K562 (cell line): Measurements from ENCODE around the gene EPYC.

Experiments used
- CBFA2T3 ChIP-seq: fragments of 450-650 bp; IDR thresholded peaks from 2 replicates; pipeline ENCODE4 v1.6.1; 2017
- YY1 ChIP-seq, 3 experiments: IDR thresholded peaks; 2 replicates each; pipeline ENCODE4 v1.6.1; 2011; ENCODE audit warnings: low read length in 2 of 3, mild to moderate bottlenecking in 2 of 3, moderate library complexity in 2 of 3, borderline replicate concordance in 1 of 3, control low read depth in 1 of 3, low read depth in 1 of 3; ENCODE audit not compliant: insufficient read depth in 3 of 3, insufficient replicate concordance in 2 of 3, control insufficient read depth in 1 of 3, insufficient read length in 1 of 3; ENCODE audit errors: extremely low read depth in 1 of 3
- ZNF134 ChIP-seq: fragments of 250-450 bp; sonication (Bioruptor Pico); conservative IDR thresholded peaks from 2 replicates; pipeline ENCODE4 v1.4.0; 2020
- TF ChIP-seq, protein P1 (sequence below), 2 experiments: fragments of 450-650 bp; formaldehyde crosslinking in 1 of 2; IDR thresholded peaks; 2 replicates each; pipeline versions ENCODE4 v1.4.0 to v1.6.1; 2014 to 2020; ENCODE audit warnings: mild to moderate bottlenecking in 2 of 2, borderline replicate concordance in 1 of 2, low read depth in 1 of 2

DNA sequence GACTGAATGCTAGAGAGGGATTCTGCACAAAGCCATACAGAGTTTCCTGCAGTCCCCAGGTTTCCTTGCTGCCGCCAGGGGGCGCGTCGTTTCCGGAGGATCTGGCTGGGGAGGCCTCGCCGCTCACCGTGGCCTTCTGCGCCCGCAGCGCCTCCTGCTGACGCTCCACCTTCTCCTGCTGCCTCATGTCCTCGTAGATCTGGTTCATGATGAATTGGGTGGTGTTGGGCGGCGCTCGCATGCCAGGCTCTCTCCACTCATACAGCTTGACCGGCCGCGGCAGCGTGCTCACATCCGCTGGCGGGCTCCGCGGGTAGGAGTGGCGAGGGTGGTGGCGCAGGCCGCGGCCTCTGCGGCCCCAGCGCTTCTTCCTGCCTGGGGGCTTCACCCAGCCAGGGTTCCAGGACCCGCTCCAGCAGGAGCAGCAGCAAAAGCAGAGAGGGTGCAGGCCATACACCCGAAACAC lies 50.8 kb downstream of the EPYC start:
- no peak for TF ChIP-seq CBFA2T3
- TF ChIP-seq, protein P1, sequence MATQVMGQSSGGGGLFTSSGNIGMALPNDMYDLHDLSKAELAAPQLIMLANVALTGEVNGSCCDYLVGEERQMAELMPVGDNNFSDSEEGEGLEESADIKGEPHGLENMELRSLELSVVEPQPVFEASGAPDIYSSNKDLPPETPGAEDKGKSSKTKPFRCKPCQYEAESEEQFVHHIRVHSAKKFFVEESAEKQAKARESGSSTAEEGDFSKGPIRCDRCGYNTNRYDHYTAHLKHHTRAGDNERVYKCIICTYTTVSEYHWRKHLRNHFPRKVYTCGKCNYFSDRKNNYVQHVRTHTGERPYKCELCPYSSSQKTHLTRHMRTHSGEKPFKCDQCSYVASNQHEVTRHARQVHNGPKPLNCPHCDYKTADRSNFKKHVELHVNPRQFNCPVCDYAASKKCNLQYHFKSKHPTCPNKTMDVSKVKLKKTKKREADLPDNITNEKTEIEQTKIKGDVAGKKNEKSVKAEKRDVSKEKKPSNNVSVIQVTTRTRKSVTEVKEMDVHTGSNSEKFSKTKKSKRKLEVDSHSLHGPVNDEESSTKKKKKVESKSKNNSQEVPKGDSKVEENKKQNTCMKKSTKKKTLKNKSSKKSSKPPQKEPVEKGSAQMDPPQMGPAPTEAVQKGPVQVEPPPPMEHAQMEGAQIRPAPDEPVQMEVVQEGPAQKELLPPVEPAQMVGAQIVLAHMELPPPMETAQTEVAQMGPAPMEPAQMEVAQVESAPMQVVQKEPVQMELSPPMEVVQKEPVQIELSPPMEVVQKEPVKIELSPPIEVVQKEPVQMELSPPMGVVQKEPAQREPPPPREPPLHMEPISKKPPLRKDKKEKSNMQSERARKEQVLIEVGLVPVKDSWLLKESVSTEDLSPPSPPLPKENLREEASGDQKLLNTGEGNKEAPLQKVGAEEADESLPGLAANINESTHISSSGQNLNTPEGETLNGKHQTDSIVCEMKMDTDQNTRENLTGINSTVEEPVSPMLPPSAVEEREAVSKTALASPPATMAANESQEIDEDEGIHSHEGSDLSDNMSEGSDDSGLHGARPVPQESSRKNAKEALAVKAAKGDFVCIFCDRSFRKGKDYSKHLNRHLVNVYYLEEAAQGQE (IDR thresholded peaks at IDR 0.05; ENCODE audit: borderline replicate concordance) = no peak
- TF ChIP-seq, protein P1 (CRISPR knock-in tag; IDR thresholded peaks at IDR 0.05; ENCODE audit: low read depth) = no peak
- TF ChIP-seq ZNF134 (CRISPR knock-in tag) = no peak
- TF ChIP-seq YY1 (IDR thresholded peaks at IDR 0.05; ENCODE audit: borderline replicate concordance in 1 of 3, control insufficient read depth in 1 of 3, extremely low read depth in 1 of 3, insufficient read depth in 3 of 3, insufficient read length in 1 of 3, insufficient replicate concordance in 2 of 3, low read depth in 1 of 3, low read length in 2 of 3) = no peak
